T-cell (primary cell): ENCODE measurements around the gene CNKSR2. TPM values are rescaled to one million over a fixed set of nuclear protein-coding genes. Genes with fewer than 3 reads are reported as not detected.

Experiments
- ATAC-seq, 4 experiments: fragments of 200-7000 bp in 3 of 4; fragments of 150-1000 bp in 1 of 4; cut with Tn5 transposase; replicated peaks in 1 of 4; 1 replicate in 3 of 4; 2 replicates in 1 of 4; pipeline ENCODE4 v1.10.0; 2021; ENCODE audit warnings: moderate library complexity in 3 of 4, mild to moderate bottlenecking in 2 of 4, moderate number of reproducible peaks in 1 of 4
- CTCF ChIA-PET, 2 donors: fragments of 300-600 bp; sonication (Branson Sonifier 250); formaldehyde crosslinking; loops; one replicate each; lab custom pipeline; 2022; ENCODE audit warnings: antibody characterized with exemption in 2 of 2; lab: Charles Lee
- POLR2A ChIA-PET, 2 donors: fragments of 300-600 bp; sonication (Branson Sonifier 250); formaldehyde crosslinking; loops; one replicate each; lab custom pipeline; 2022; ENCODE audit warnings: antibody characterized with exemption in 2 of 2; lab: Charles Lee
- DNase-seq, 35 experiments: peaks; one replicate each; pipeline versions ENCODE4 v3.0.0 to v3.0.0-alpha.2; 2013 to 2023
- H3K27ac ChIP-seq: one replicate; pipeline ENCODE4 v1.5.1; 2013; ENCODE audit warnings: low read length
- H3K27me3 ChIP-seq, 2 experiments: replicated peaks in 1 of 2; 1 replicate in 1 of 2; 2 replicates in 1 of 2; pipeline versions ENCODE4 v1.6.1 to v1.7.0; 2013; ENCODE audit warnings: low read length in 1 of 2, mixed read lengths in 1 of 2; ENCODE audit not compliant: control insufficient read depth in 2 of 2, insufficient read depth in 2 of 2; ENCODE audit errors: extremely low read depth in 1 of 2
- H3K36me3 ChIP-seq, 2 donors: 1 replicate in 1 of 2; 2 replicates in 1 of 2; pipeline versions ENCODE4 v1.6.1 to v1.7.0; 2013; ENCODE audit warnings: low read length in 1 of 2; ENCODE audit not compliant: control insufficient read depth in 2 of 2, insufficient read depth in 1 of 2; ENCODE audit errors: extremely low read depth in 1 of 2
- H3K4me1 ChIP-seq, 2 experiments: 1 replicate in 1 of 2; 2 replicates in 1 of 2; pipeline versions ENCODE4 v1.6.1 to v1.7.0; 2013; ENCODE audit warnings: low read length in 2 of 2, mixed read lengths in 1 of 2; ENCODE audit not compliant: insufficient read depth in 2 of 2, control insufficient read depth in 1 of 2; ENCODE audit errors: extremely low read depth in 1 of 2
- H3K4me3 ChIP-seq, 2 donors: 1 replicate in 1 of 2; 2 replicates in 1 of 2; pipeline versions ENCODE4 v1.5.1 to v1.7.0; 2013; ENCODE audit warnings: mild to moderate bottlenecking in 2 of 2, low read length in 1 of 2, moderate library complexity in 1 of 2; ENCODE audit not compliant: control insufficient read depth in 1 of 2; ENCODE audit errors: extremely low read depth in 1 of 2
- H3K9me3 ChIP-seq: 2 replicates; pipeline ENCODE4 v1.7.0; 2013
- H3K27ac Mint-ChIP-seq, 2 donors: one replicate each; pipeline ENCODE4 v1.8.0; 2020 to 2021; ENCODE audit warnings: mild to moderate bottlenecking in 2 of 2, mixed read lengths in 2 of 2
- H3K27me3 Mint-ChIP-seq, 2 donors: one replicate each; pipeline ENCODE4 v1.8.0; 2021 to 2022; ENCODE audit warnings: mixed read lengths in 2 of 2
- H3K36me3 Mint-ChIP-seq: one replicate; pipeline ENCODE4 v1.8.0; 2021; ENCODE audit warnings: mixed read lengths
- H3K4me1 Mint-ChIP-seq, 3 donors: one replicate each; pipeline ENCODE4 v1.8.0; 2020 to 2022; ENCODE audit warnings: mixed read lengths in 3 of 3, mild to moderate bottlenecking in 1 of 3
- H3K4me3 Mint-ChIP-seq, 3 donors: one replicate each; pipeline ENCODE4 v1.8.0; 2020 to 2022; ENCODE audit warnings: mild to moderate bottlenecking in 3 of 3, mixed read lengths in 3 of 3, moderate library complexity in 3 of 3
- H3K9me3 Mint-ChIP-seq, 3 donors: one replicate each; pipeline ENCODE4 v1.8.0; 2020 to 2022; ENCODE audit warnings: mixed read lengths in 3 of 3
- WGBS: methylation state at CpG from one replicate; pipeline ENCODE4 v1.1.5; 2013; ENCODE audit warnings: missing lambda C conversion rate; ENCODE audit not compliant: insufficient coverage; 5-methylcytosine and 5-hydroxymethylcytosine counted together
- total RNA-seq, 35 experiments: library from RNA in 6 of 35; stranded (reverse) in 6 of 35; fragments of 120-200 nt in 1 of 35; gene quantifications; one replicate each; pipeline versions ENCODE4 v1.2.1 to v1.2.4 and lab custom pipeline; 2013 to 2026

Gene CNKSR2
- total RNA-seq, 5 donors from 2014 or later (not counting 1 experiment from before 2014, with no cell fraction given), result 10.4 to 16.4 (median 10.9) TPM

DNA sequence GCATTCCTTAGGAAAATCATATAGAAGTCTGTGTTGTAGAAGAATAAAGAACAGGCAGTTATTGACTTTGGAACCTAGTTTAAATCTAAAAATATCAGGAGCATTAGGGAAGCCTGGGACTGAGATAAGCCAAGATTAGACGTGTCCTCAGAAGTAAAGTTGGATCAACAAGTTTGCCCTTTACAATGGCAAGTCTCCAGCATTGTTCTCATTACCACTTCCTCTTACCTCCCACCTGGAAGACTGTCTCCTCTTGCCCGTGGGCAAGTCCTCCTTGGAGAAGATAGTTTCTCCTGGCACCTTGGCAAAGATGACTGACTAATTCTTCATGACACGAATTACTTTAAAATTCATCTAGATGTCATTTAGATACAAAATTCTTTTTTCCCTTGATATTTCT, 37.8 kb downstream of the CNKSR2 start:
- Mint-ChIP-seq H3K4me1 (peaks cover 7 to 18% (median 16%) of the 10 kb centered on the region in 3 donors), H3K4me3 (no peak overlapping the region), H3K27me3 (no peaks in the 10 kb centered on the region), H3K36me3 (peaks cover 23% of the 10 kb centered on the region), H3K9me3 (peaks cover 0 to 11% (median 7%) of the 10 kb centered on the region in 3 donors), H3K27ac (no peak overlapping the region)
- Histone ChIP-seq H3K4me3 (no peak overlapping the region), H3K4me1 (no peaks in the 10 kb centered on the region), H3K27ac (no peak overlapping the region), H3K9me3 (no peaks in the 10 kb centered on the region), H3K27me3 (no peaks in the 10 kb centered on the region), H3K36me3 (no peaks in the 10 kb centered on the region)
- 80% methylated on average over 1 of the region's 3 CpGs for WGBS
- no peak for ATAC-seq
- no peak for DNase-seq
- ChIA-PET CTCF (no interaction called here), POLR2A (no interaction called here)

DNA sequence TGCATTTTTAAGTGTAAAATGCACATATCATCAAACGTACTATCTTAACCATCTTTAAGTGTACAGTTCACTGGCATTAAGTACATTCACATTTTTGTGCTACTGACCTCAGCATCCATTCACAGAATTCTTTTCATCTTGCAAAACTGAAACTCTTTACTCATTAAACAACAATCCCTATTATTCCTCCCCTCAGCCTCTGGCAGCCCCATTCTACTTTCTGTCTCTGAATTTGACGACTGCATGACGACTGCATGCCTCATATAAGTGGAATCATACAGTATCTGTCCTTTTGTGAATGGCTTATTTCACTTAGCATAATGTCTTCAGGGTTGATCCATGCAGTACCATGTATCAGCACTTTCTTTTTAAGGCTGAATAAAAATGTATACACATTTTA, 38.7 kb downstream of the CNKSR2 start:
- peaks cover 5 to 17% (median 12%) of the 10 kb centered on the region in 3 donors for H3K9me3 Mint-ChIP-seq
- no peak overlapping the region for H3K27ac Mint-ChIP-seq
- no peak overlapping the region for H3K4me3 ChIP-seq
- H3K4me1 Mint-ChIP-seq, result peaks cover 7 to 14% (median 11%) of the 10 kb centered on the region in 3 donors
- no CpG with 5 or more reads among the region's 3 CpGs for WGBS
- ATAC-seq (no peak), DNase-seq (no peak)
- CTCF ChIA-PET, result no interaction called here
- H3K4me3 Mint-ChIP-seq, result no peak overlapping the region
- no peaks in the 10 kb centered on the region for H3K36me3 ChIP-seq
- no peaks in the 10 kb centered on the region for H3K4me1 ChIP-seq
- POLR2A ChIA-PET, result no interaction called here
- no peak overlapping the region for H3K27ac ChIP-seq
- no peaks in the 10 kb centered on the region for H3K9me3 ChIP-seq
- H3K27me3 ChIP-seq, result no peaks in the 10 kb centered on the region
- peaks cover 29% of the 10 kb centered on the region for H3K36me3 Mint-ChIP-seq
- H3K27me3 Mint-ChIP-seq, result no peaks in the 10 kb centered on the region

DNA sequence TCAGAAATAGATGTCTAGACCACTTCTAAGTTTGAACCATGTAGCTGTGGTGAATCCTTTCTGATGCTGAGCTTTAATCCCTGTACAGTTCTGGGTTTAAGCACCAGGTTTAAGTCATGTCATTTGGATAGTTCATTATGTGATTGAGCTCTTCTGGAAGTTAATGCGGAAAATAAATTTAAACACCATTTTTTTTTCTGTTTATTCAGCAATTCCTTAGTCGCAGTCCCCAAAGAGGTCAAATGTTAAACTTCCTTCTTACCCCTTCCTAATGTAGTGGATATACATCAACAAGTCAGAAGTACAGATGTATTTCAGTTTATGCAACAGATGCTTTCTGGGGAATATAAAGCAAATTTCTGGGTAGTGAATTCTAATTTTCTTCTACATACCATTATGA, 52.9 kb downstream of the CNKSR2 start:
- CTCF ChIA-PET, result no interaction called here
- no CpG with 5 or more reads among the region's 2 CpGs for WGBS

DNA sequence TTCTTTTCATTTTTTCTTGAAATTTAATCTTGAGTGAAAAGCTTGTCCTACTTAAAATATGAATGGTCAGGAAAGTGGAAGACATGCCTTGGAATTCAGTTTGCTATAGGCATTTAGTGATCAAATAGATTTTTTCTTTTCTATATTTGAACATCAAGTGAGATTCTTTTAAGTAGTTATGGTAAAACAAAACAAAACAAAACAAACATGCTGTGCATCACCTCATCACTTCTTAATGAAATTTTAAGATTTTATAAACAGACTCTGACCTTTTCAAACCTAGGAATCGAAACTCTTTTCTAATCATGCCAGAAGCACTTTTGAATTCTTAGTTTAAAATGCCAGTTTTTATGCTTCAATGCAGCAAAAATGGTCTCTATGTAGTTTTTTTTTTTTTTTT, 62.8 kb downstream of the CNKSR2 start:
- no peaks in the 10 kb centered on the region for H3K36me3 Mint-ChIP-seq
- WGBS, result no CpG with 5 or more reads among the region's 1 CpG

More for the DNA sequence above, 52.9 kb downstream of the CNKSR2 start:
- Histone ChIP-seq H3K4me1 (no peaks in the 10 kb centered on the region), H3K27me3 (no peaks in the 10 kb centered on the region), H3K27ac (no peak overlapping the region), H3K4me3 (no peak overlapping the region), H3K9me3 (no peaks in the 10 kb centered on the region), H3K36me3 (no peaks in the 10 kb centered on the region)
- Mint-ChIP-seq H3K27me3 (no peaks in the 10 kb centered on the region), H3K9me3 (no peaks in the 10 kb centered on the region), H3K4me3 (no peak overlapping the region), H3K36me3 (peaks cover 13% of the 10 kb centered on the region), H3K27ac (no peak overlapping the region), H3K4me1 (peaks cover 2 to 5% (median 4%) of the 10 kb centered on the region in 3 donors)
- no peak for DNase-seq
- POLR2A ChIA-PET, result no interaction called here
- no peak for ATAC-seq

DNA sequence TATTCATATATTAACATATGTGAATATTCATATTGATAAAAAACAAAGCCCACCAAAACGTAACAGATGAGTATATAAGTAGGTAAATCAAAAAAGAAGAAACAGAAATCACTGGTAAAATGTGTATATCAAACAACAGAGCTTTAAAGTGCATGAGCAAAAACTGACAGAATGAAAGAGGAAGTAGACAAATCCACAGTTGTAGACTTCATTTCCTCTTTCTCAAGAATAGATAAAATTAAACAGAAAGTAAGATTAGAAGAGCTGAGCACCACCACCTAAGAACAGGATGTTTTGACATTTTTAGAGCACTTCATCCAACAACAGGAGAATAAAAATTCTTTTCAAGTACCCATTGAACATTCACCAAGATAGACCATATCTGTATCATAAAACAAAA, 64.6 kb downstream of the CNKSR2 start:
- CTCF ChIA-PET, result no interaction called here
- no peaks in the 10 kb centered on the region for H3K9me3 ChIP-seq
- no peak overlapping the region for H3K4me3 ChIP-seq
- Mint-ChIP-seq H3K4me1 (peaks cover 29 to 40% (median 30%) of the 10 kb centered on the region in 3 donors), H3K36me3 (no peaks in the 10 kb centered on the region), H3K9me3 (no peaks in the 10 kb centered on the region), H3K27me3 (no peaks in the 10 kb centered on the region), H3K4me3 (peak overlapping the region; percentile 48 to 63 (median 57)), H3K27ac (peak overlapping the region; percentile 89 to 93)
- DNase-seq (peak in 1 of 35 experiments; percentile 42), ATAC-seq (peak; percentile 85 to 97 (median 96))
- POLR2A ChIA-PET, result interaction anchor here in 1 of 2 donors (0.7 kb wide), 1 partner anchor 1078 kb away, joined by 3 read pairs; no protein-coding TSS in a partner anchor
- WGBS, result no CpG with 5 or more reads among the region's 1 CpG
- peaks cover 0 to 16% of the 10 kb centered on the region in 2 experiments for H3K4me1 ChIP-seq
- no peaks in the 10 kb centered on the region for H3K36me3 ChIP-seq
- H3K27me3 ChIP-seq, result no peaks in the 10 kb centered on the region
- peak overlapping the region; percentile 66 for H3K27ac ChIP-seq

More for the DNA sequence above, 62.8 kb downstream of the CNKSR2 start:
- Histone ChIP-seq H3K36me3 (no peaks in the 10 kb centered on the region), H3K4me3 (no peak overlapping the region), H3K9me3 (no peaks in the 10 kb centered on the region), H3K27ac (no peak overlapping the region), H3K4me1 (peaks cover 0 to 16% of the 10 kb centered on the region in 2 experiments), H3K27me3 (no peaks in the 10 kb centered on the region)
- ATAC-seq, result no peak
- no peak overlapping the region for H3K27ac Mint-ChIP-seq
- POLR2A ChIA-PET, result no interaction called here
- H3K4me1 Mint-ChIP-seq, result peaks cover 29 to 33% (median 30%) of the 10 kb centered on the region in 3 donors
- H3K27me3 Mint-ChIP-seq, result no peaks in the 10 kb centered on the region
- CTCF ChIA-PET, result no interaction called here
- DNase-seq, result no peak
- H3K9me3 Mint-ChIP-seq, result no peaks in the 10 kb centered on the region
- no peak overlapping the region for H3K4me3 Mint-ChIP-seq

DNA sequence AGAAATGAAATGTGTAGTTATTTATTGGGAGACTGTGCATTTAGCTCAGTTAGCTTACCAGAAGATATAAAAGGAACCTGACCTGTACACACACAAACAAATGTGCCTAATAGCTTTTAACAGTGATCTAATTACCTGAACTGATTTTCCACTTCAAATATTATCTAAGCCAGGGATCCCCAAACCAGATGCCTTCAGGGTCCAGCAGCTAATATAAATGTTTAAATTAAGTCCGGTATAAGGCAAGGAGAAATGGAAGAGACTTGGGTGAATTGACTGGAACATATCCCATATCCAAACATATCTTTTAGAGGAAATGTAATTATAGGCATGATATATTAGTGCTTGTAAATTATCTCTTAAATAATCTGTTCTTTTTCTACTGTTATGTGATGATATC, 66.7 kb downstream of the CNKSR2 start:
- Mint-ChIP-seq H3K36me3 (no peaks in the 10 kb centered on the region), H3K4me1 (peaks cover 29 to 38% (median 30%) of the 10 kb centered on the region in 3 donors), H3K27me3 (peaks cover 0 to 3% of the 10 kb centered on the region in 2 donors), H3K4me3 (no peak overlapping the region), H3K27ac (peak overlapping the region; percentile 87 to 94), H3K9me3 (no peaks in the 10 kb centered on the region)
- DNase-seq (no peak), ATAC-seq (no peak)
- Histone ChIP-seq H3K9me3 (no peaks in the 10 kb centered on the region), H3K27me3 (no peaks in the 10 kb centered on the region), H3K4me3 (no peak overlapping the region), H3K27ac (no peak overlapping the region), H3K4me1 (peaks cover 0 to 16% of the 10 kb centered on the region in 2 experiments), H3K36me3 (no peaks in the 10 kb centered on the region)
- ChIA-PET CTCF (interaction anchor here in 1 of 2 donors (1.4 kb wide), 1 partner anchor 66 kb away, joined by 3 read pairs; no protein-coding TSS in a partner anchor), POLR2A (interaction anchor here in 1 of 2 donors (0.6 kb wide), 1 partner anchor 19 kb away, joined by 3 read pairs; no protein-coding TSS in a partner anchor)
- no CpG with 5 or more reads among the region's 1 CpG for WGBS
